K562 (cell line): ENCODE results near the gene SLC25A45. TPM values are rescaled to one million over a fixed set of nuclear protein-coding genes. Genes with fewer than 3 reads are reported as not detected.

Source experiments
- ARHGAP35 ChIP-seq: fragments of 450-650 bp; IDR thresholded peaks from 2 replicates; pipeline ENCODE4 v1.6.1; 2018; ENCODE audit not compliant: partially characterized antibody
- BCL6 ChIP-seq: fragments of 250-450 bp; sonication (Bioruptor Pico); IDR thresholded peaks from 2 replicates; pipeline ENCODE4 v1.4.0; 2020
- CHD1 ChIP-seq: fragments of 200-600 bp; sonication (generic); IDR thresholded peaks from one replicate; pipeline ENCODE4 v1.6.1; 2012; ENCODE audit warnings: mild to moderate bottlenecking, moderate library complexity, low read length, inconsistent platforms
- HDAC8 ChIP-seq: fragments of 450-650 bp; IDR thresholded peaks from 2 replicates; pipeline ENCODE4 v1.6.1; 2016; ENCODE audit warnings: mild to moderate bottlenecking, missing genetic modification characterization, moderate library complexity, missing compliant biosample characterization
- MTF1 ChIP-seq: fragments of 250-450 bp; sonication (Bioruptor Pico); IDR thresholded peaks from 2 replicates; pipeline ENCODE4 v1.9.0; 2021; ENCODE audit warnings: moderate library complexity, mild to moderate bottlenecking, inconsistent platforms, borderline replicate concordance
- PPARD ChIP-seq: fragments of 250-450 bp; sonication (Bioruptor Pico); IDR thresholded peaks from 2 replicates; pipeline ENCODE4 v1.8.0; 2022; ENCODE audit warnings: inconsistent platforms, mild to moderate bottlenecking, moderate library complexity
- RAD21 ChIP-seq, 2 experiments: fragments of 250-450 bp in 1 of 2; fragments of 450-650 bp in 1 of 2; sonication (Bioruptor Pico) in 1 of 2; formaldehyde crosslinking in 1 of 2; IDR thresholded peaks in 1 of 2; conservative IDR thresholded peaks in 1 of 2; 2 replicates each; pipeline versions ENCODE4 v1.4.0 to v1.8.0; 2020 to 2022; ENCODE audit warnings: mild to moderate bottlenecking in 2 of 2, moderate library complexity in 1 of 2
- RBM25 ChIP-seq: fragments of 200-400 bp; formaldehyde crosslinking; IDR thresholded peaks from 2 replicates; pipeline ENCODE4 v1.6.1; 2018; ENCODE audit warnings: low read length, low read depth, moderate library complexity; ENCODE audit not compliant: severe bottlenecking
- U2AF2 ChIP-seq: fragments of 200-400 bp; formaldehyde crosslinking; optimal IDR thresholded peaks from 2 replicates; pipeline ENCODE3; 2017; ENCODE audit warnings: low read depth, mild to moderate bottlenecking, low read length
- ZNF354B ChIP-seq: fragments of 250-450 bp; sonication (Bioruptor Pico); IDR thresholded peaks from 2 replicates; pipeline ENCODE4 v1.4.0; 2020
- ZNF408 ChIP-seq: fragments of 250-450 bp; sonication (Bioruptor Pico); IDR thresholded peaks from 2 replicates; pipeline ENCODE4 v1.4.0; 2020; ENCODE audit warnings: low read depth, mild to moderate bottlenecking, moderate library complexity
- polyA plus RNA-seq, 8 experiments: library from polyadenylated mRNA; depleted of rRNA in 4 of 8; stranded (reverse) in 5 of 8; unstranded in 3 of 8; fragments of >200 nt; fragmentation: Nextera tagmentation in 2 of 8; fragmentation: Illumina TruSeq in 1 of 8; extraction: Ambion mirVana in 2 of 8; extraction: Trizol in 1 of 8; gene quantifications; 2 replicates each; pipeline versions ENCODE4 v1.2.1 to v1.2.3, GENCODE V29; 2011 to 2014; ENCODE audit warnings: inconsistent platforms in 1 of 8, missing spikeins in 1 of 8
- total RNA-seq, 7 experiments: library from RNA; depleted of rRNA in 6 of 7; stranded (reverse); fragments of >200 nt in 6 of 7; fragmentation: Illumina TruSeq in 2 of 7; extraction: Trizol in 2 of 7; gene quantifications; 2 replicates each; pipeline versions ENCODE4 v1.2.1 to v1.2.3, GENCODE V29; 2011 to 2021; ENCODE audit warnings: low replicate concordance in 1 of 7
- TF ChIP-seq, protein P1 (sequence below), 2 experiments: fragments of 450-650 bp in 1 of 2; sonication (generic) in 1 of 2; formaldehyde crosslinking in 1 of 2; IDR thresholded peaks; 2 replicates each; pipeline versions ENCODE4 v1.7.1 to v1.9.0; 2016 to 2022; ENCODE audit warnings: inconsistent platforms in 1 of 2, mild to moderate bottlenecking in 1 of 2, missing genetic modification reagents in 1 of 2
- TF ChIP-seq, protein P2 (sequence below): fragments of 250-450 bp; sonication (Bioruptor Pico); IDR thresholded peaks from 2 replicates; pipeline ENCODE4 v1.5.0; 2021; ENCODE audit warnings: mild to moderate bottlenecking, borderline replicate concordance

SLC25A45 gene
- total and polyA plus RNA-seq, 9 of the 15 experiments (the other 6 are each of a cell fraction or from before 2014, with no cell fraction given): 0.15 to 2.3 (median 0.68) TPM

GRCh38 chr11:65430406-65431217 lies 48.2 kb upstream of the SLC25A45 start (continued):
- TF ChIP-seq, protein P1, sequence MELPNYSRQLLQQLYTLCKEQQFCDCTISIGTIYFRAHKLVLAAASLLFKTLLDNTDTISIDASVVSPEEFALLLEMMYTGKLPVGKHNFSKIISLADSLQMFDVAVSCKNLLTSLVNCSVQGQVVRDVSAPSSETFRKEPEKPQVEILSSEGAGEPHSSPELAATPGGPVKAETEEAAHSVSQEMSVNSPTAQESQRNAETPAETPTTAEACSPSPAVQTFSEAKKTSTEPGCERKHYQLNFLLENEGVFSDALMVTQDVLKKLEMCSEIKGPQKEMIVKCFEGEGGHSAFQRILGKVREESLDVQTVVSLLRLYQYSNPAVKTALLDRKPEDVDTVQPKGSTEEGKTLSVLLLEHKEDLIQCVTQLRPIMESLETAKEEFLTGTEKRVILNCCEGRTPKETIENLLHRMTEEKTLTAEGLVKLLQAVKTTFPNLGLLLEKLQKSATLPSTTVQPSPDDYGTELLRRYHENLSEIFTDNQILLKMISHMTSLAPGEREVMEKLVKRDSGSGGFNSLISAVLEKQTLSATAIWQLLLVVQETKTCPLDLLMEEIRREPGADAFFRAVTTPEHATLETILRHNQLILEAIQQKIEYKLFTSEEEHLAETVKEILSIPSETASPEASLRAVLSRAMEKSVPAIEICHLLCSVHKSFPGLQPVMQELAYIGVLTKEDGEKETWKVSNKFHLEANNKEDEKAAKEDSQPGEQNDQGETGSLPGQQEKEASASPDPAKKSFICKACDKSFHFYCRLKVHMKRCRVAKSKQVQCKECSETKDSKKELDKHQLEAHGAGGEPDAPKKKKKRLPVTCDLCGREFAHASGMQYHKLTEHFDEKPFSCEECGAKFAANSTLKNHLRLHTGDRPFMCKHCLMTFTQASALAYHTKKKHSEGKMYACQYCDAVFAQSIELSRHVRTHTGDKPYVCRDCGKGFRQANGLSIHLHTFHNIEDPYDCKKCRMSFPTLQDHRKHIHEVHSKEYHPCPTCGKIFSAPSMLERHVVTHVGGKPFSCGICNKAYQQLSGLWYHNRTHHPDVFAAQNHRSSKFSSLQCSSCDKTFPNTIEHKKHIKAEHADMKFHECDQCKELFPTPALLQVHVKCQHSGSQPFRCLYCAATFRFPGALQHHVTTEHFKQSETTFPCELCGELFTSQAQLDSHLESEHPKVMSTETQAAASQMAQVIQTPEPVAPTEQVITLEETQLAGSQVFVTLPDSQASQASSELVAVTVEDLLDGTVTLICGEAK (IDR thresholded peaks at IDR 0.05): no peak
- TF ChIP-seq, protein P1 (CRISPR knock-in tag; IDR thresholded peaks at IDR 0.05): no peak
- TF ChIP-seq BCL6 (CRISPR knock-in tag) (no peak), U2AF2 (no peak), CHD1 (peak; percentile 22), RBM25 (peak; percentile 93), ZNF354B (CRISPR knock-in tag) (no peak), ZNF408 (CRISPR knock-in tag) (no peak), RAD21 (CRISPR knock-in tag; conservative IDR thresholded peaks at IDR 0.05 in 1 of 2, IDR thresholded peaks at IDR 0.05 in 1 of 2) (no peak), PPARD (CRISPR knock-in tag) (no peak), MTF1 (no peak), HDAC8 (tag) (no peak), ARHGAP35 (no peak)
- TF ChIP-seq, protein P2, sequence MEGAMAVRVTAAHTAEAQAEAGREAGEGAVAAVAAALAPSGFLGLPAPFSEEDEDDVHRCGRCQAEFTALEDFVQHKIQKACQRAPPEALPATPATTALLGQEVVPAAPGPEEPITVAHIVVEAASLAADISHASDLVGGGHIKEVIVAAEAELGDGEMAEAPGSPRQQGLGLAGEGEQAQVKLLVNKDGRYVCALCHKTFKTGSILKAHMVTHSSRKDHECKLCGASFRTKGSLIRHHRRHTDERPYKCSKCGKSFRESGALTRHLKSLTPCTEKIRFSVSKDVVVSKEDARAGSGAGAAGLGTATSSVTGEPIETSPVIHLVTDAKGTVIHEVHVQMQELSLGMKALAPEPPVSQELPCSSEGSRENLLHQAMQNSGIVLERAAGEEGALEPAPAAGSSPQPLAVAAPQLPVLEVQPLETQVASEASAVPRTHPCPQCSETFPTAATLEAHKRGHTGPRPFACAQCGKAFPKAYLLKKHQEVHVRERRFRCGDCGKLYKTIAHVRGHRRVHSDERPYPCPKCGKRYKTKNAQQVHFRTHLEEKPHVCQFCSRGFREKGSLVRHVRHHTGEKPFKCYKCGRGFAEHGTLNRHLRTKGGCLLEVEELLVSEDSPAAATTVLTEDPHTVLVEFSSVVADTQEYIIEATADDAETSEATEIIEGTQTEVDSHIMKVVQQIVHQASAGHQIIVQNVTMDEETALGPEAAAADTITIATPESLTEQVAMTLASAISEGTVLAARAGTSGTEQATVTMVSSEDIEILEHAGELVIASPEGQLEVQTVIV: no peak
